ENCODE results near the gene LRMDA. TPM values are rescaled to one million over a fixed set of nuclear protein-coding genes. Genes with fewer than 3 reads are reported as not detected.

LRMDA gene
- total RNA-seq, 1 experiment from 2014 or later = not detected

- no peaks in the 10 kb centered on the region for H3K27me3 ChIP-seq (ENCODE audit: low read length)
- H3K9ac ChIP-seq (ENCODE audit: low read length) = no peak overlapping the region
- H3K4me3 ChIP-seq (ENCODE audit: low read length) = no peak overlapping the region
- H4K20me1 ChIP-seq (ENCODE audit: insufficient read depth, low read depth, low read length) = no peaks in the 10 kb centered on the region
- H3K27ac ChIP-seq (ENCODE audit: low read length) = no peak overlapping the region
- H3K4me2 ChIP-seq (ENCODE audit: low read depth, low read length, poor library complexity, severe bottlenecking) = no peak overlapping the region
- H3K79me2 ChIP-seq (ENCODE audit: low read length) = no peaks in the 10 kb centered on the region
- no peaks in the 10 kb centered on the region for H3K9me2 ChIP-seq (replicated peaks; ENCODE audit: insufficient read depth, low read length)
- no peaks in the 10 kb centered on the region for H3K4me1 ChIP-seq (ENCODE audit: low read length)
- no peak overlapping the region for H2AFZ ChIP-seq (ENCODE audit: low read length)
- H3K36me3 ChIP-seq (ENCODE audit: insufficient read depth, low read length) = no peaks in the 10 kb centered on the region
- no peaks in the 10 kb centered on the region for H3K9me3 ChIP-seq (ENCODE audit: low read length)
- DNase-seq = no peak
These were observed 199.3 kb downstream of the LRMDA start for GRCh38 chr10:75630746-75631145.

GRCh38 chr10:75632805-75633462 is 201.5 kb downstream of the LRMDA start:
- no peaks in the 10 kb centered on the region for H4K20me1 ChIP-seq (ENCODE audit: insufficient read depth, low read depth, low read length)

GRCh38 chr10:75633568-75633967 is 202.1 kb downstream of the LRMDA start:
- H3K9ac ChIP-seq (ENCODE audit: low read length) = no peak overlapping the region
- no peaks in the 10 kb centered on the region for H3K79me2 ChIP-seq (ENCODE audit: low read length)
- H3K27ac ChIP-seq (ENCODE audit: low read length) = no peak overlapping the region
- no peak overlapping the region for H3K4me3 ChIP-seq (ENCODE audit: low read length)
- no peak overlapping the region for H2AFZ ChIP-seq (ENCODE audit: low read length)
- DNase-seq = no peak
- no peaks in the 10 kb centered on the region for H3K27me3 ChIP-seq (ENCODE audit: low read length)
- H3K9me3 ChIP-seq (ENCODE audit: low read length) = no peaks in the 10 kb centered on the region
- no peak overlapping the region for H3K4me2 ChIP-seq (ENCODE audit: low read depth, low read length, poor library complexity, severe bottlenecking)
- H3K36me3 ChIP-seq (ENCODE audit: insufficient read depth, low read length) = no peaks in the 10 kb centered on the region
- no peaks in the 10 kb centered on the region for H4K20me1 ChIP-seq (ENCODE audit: insufficient read depth, low read depth, low read length)
- H3K4me1 ChIP-seq (ENCODE audit: low read length) = no peaks in the 10 kb centered on the region
- no peaks in the 10 kb centered on the region for H3K9me2 ChIP-seq (replicated peaks; ENCODE audit: insufficient read depth, low read length)

More at GRCh38 chr10:75632805-75633462, 201.5 kb downstream of the LRMDA start:
- no peak overlapping the region for H3K4me3 ChIP-seq (ENCODE audit: low read length)
- H3K27ac ChIP-seq (ENCODE audit: low read length) = no peak overlapping the region
- H3K9me2 ChIP-seq (replicated peaks; ENCODE audit: insufficient read depth, low read length) = no peaks in the 10 kb centered on the region
- H3K36me3 ChIP-seq (ENCODE audit: insufficient read depth, low read length) = no peaks in the 10 kb centered on the region
- H3K4me1 ChIP-seq (ENCODE audit: low read length) = no peaks in the 10 kb centered on the region
- H3K27me3 ChIP-seq (ENCODE audit: low read length) = no peaks in the 10 kb centered on the region
- H2AFZ ChIP-seq (ENCODE audit: low read length) = no peak overlapping the region
- H3K9ac ChIP-seq (ENCODE audit: low read length) = no peak overlapping the region
- DNase-seq = no peak
- no peaks in the 10 kb centered on the region for H3K79me2 ChIP-seq (ENCODE audit: low read length)
- no peak overlapping the region for H3K4me2 ChIP-seq (ENCODE audit: low read depth, low read length, poor library complexity, severe bottlenecking)
- H3K9me3 ChIP-seq (ENCODE audit: low read length) = no peaks in the 10 kb centered on the region

GRCh38 chr10:75634947-75635346 is 203.5 kb downstream of the LRMDA start:
- Histone ChIP-seq H3K9ac (ENCODE audit: low read length) (no peak overlapping the region), H3K79me2 (ENCODE audit: low read length) (no peaks in the 10 kb centered on the region), H3K4me3 (ENCODE audit: low read length) (no peak overlapping the region), H3K9me2 (replicated peaks; ENCODE audit: insufficient read depth, low read length) (no peaks in the 10 kb centered on the region), H3K4me1 (ENCODE audit: low read length) (no peaks in the 10 kb centered on the region), H4K20me1 (ENCODE audit: insufficient read depth, low read depth, low read length) (no peaks in the 10 kb centered on the region), H3K9me3 (ENCODE audit: low read length) (no peaks in the 10 kb centered on the region), H3K27me3 (ENCODE audit: low read length) (no peaks in the 10 kb centered on the region), H3K4me2 (ENCODE audit: low read depth, low read length, poor library complexity, severe bottlenecking) (no peak overlapping the region), H2AFZ (ENCODE audit: low read length) (no peak overlapping the region), H3K27ac (ENCODE audit: low read length) (no peak overlapping the region), H3K36me3 (ENCODE audit: insufficient read depth, low read length) (no peaks in the 10 kb centered on the region)
- DNase-seq = no peak

- no peak overlapping the region for H2AFZ ChIP-seq (ENCODE audit: low read length)
- no peaks in the 10 kb centered on the region for H3K36me3 ChIP-seq (ENCODE audit: insufficient read depth, low read length)
- no peaks in the 10 kb centered on the region for H3K27me3 ChIP-seq (ENCODE audit: low read length)
- no peaks in the 10 kb centered on the region for H3K9me2 ChIP-seq (replicated peaks; ENCODE audit: insufficient read depth, low read length)
- no peaks in the 10 kb centered on the region for H4K20me1 ChIP-seq (ENCODE audit: insufficient read depth, low read depth, low read length)
- H3K9ac ChIP-seq (ENCODE audit: low read length) = no peak overlapping the region
- H3K4me1 ChIP-seq (ENCODE audit: low read length) = no peaks in the 10 kb centered on the region
- no peaks in the 10 kb centered on the region for H3K9me3 ChIP-seq (ENCODE audit: low read length)
- H3K4me2 ChIP-seq (ENCODE audit: low read depth, low read length, poor library complexity, severe bottlenecking) = no peak overlapping the region
- DNase-seq = no peak
- H3K79me2 ChIP-seq (ENCODE audit: low read length) = no peaks in the 10 kb centered on the region
- H3K27ac ChIP-seq (ENCODE audit: low read length) = no peak overlapping the region
- no peak overlapping the region for H3K4me3 ChIP-seq (ENCODE audit: low read length)
These were observed 207.3 kb downstream of the LRMDA start for GRCh38 chr10:75638752-75639151.

GRCh38 chr10:75639736-75640135 is 208.3 kb downstream of the LRMDA start:
- Histone ChIP-seq H3K9ac (ENCODE audit: low read length) (no peak overlapping the region), H3K4me3 (ENCODE audit: low read length) (no peak overlapping the region), H3K4me2 (ENCODE audit: low read depth, low read length, poor library complexity, severe bottlenecking) (no peak overlapping the region), H3K9me3 (ENCODE audit: low read length) (no peaks in the 10 kb centered on the region), H3K4me1 (ENCODE audit: low read length) (no peaks in the 10 kb centered on the region), H3K27ac (ENCODE audit: low read length) (no peak overlapping the region), H3K27me3 (ENCODE audit: low read length) (no peaks in the 10 kb centered on the region), H2AFZ (ENCODE audit: low read length) (no peak overlapping the region), H4K20me1 (ENCODE audit: insufficient read depth, low read depth, low read length) (no peaks in the 10 kb centered on the region), H3K36me3 (ENCODE audit: insufficient read depth, low read length) (no peaks in the 10 kb centered on the region), H3K79me2 (ENCODE audit: low read length) (no peaks in the 10 kb centered on the region), H3K9me2 (replicated peaks; ENCODE audit: insufficient read depth, low read length) (no peaks in the 10 kb centered on the region)
- no peak for DNase-seq

- H4K20me1 ChIP-seq (ENCODE audit: insufficient read depth, low read depth, low read length) = no peaks in the 10 kb centered on the region
- no peak overlapping the region for H3K9ac ChIP-seq (ENCODE audit: low read length)
- no peak overlapping the region for H3K27ac ChIP-seq (ENCODE audit: low read length)
- H3K79me2 ChIP-seq (ENCODE audit: low read length) = no peaks in the 10 kb centered on the region
- no peaks in the 10 kb centered on the region for H3K27me3 ChIP-seq (ENCODE audit: low read length)
- H3K36me3 ChIP-seq (ENCODE audit: insufficient read depth, low read length) = no peaks in the 10 kb centered on the region
- no peaks in the 10 kb centered on the region for H3K9me2 ChIP-seq (replicated peaks; ENCODE audit: insufficient read depth, low read length)
- DNase-seq = no peak
- no peak overlapping the region for H3K4me2 ChIP-seq (ENCODE audit: low read depth, low read length, poor library complexity, severe bottlenecking)
- H3K9me3 ChIP-seq (ENCODE audit: low read length) = no peaks in the 10 kb centered on the region
- H3K4me1 ChIP-seq (ENCODE audit: low read length) = no peaks in the 10 kb centered on the region
- no peak overlapping the region for H3K4me3 ChIP-seq (ENCODE audit: low read length)
- H2AFZ ChIP-seq (ENCODE audit: low read length) = no peak overlapping the region
These were observed 209.0 kb downstream of the LRMDA start for GRCh38 chr10:75640381-75640780.

GRCh38 chr10:75640803-75641202 is 209.4 kb downstream of the LRMDA start:
- no peak overlapping the region for H3K9ac ChIP-seq (ENCODE audit: low read length)
- H3K9me3 ChIP-seq (ENCODE audit: low read length) = no peaks in the 10 kb centered on the region
- DNase-seq = no peak
- no peaks in the 10 kb centered on the region for H3K4me1 ChIP-seq (ENCODE audit: low read length)
- H4K20me1 ChIP-seq (ENCODE audit: insufficient read depth, low read depth, low read length) = no peaks in the 10 kb centered on the region
- H3K36me3 ChIP-seq (ENCODE audit: insufficient read depth, low read length) = no peaks in the 10 kb centered on the region
- H3K27me3 ChIP-seq (ENCODE audit: low read length) = no peaks in the 10 kb centered on the region
- no peak overlapping the region for H3K4me2 ChIP-seq (ENCODE audit: low read depth, low read length, poor library complexity, severe bottlenecking)
- no peak overlapping the region for H3K27ac ChIP-seq (ENCODE audit: low read length)
- H3K9me2 ChIP-seq (replicated peaks; ENCODE audit: insufficient read depth, low read length) = no peaks in the 10 kb centered on the region
- no peaks in the 10 kb centered on the region for H3K79me2 ChIP-seq (ENCODE audit: low read length)
- no peak overlapping the region for H3K4me3 ChIP-seq (ENCODE audit: low read length)
- no peak overlapping the region for H2AFZ ChIP-seq (ENCODE audit: low read length)
